NCI-H526 (cell line): ENCODE results near the gene CCNY.

Experiments used
- DNase-seq, 2 experiments: peaks; one replicate each; lab custom pipeline; 2025; lab: John Stamatoyannopoulos, UW

CCNY gene

GRCh38 chr10:35452847-35453246, 116.5 kb downstream of the CCNY start:
- no peak for DNase-seq

- DNase-seq, result no peak
Observed at GRCh38 chr10:35453855-35454532, 117.7 kb downstream of the CCNY start.

- peak; percentile 10 to 11 for DNase-seq
Observed at GRCh38 chr10:35456153-35456720, 119.9 kb downstream of the CCNY start.

- no peak for DNase-seq
Observed at GRCh38 chr10:35456784-35457183, 120.5 kb downstream of the CCNY start.

- DNase-seq, result no peak
Observed at GRCh38 chr10:35458500-35459448, 122.5 kb downstream of the CCNY start.

GRCh38 chr10:35459449-35459847, 123.1 kb downstream of the CCNY start:
- no peak for DNase-seq

- DNase-seq, result no peak
Observed at GRCh38 chr10:35460852-35461460, 124.6 kb downstream of the CCNY start.

- no peak for DNase-seq
Observed at GRCh38 chr10:35462491-35462934, 126.2 kb downstream of the CCNY start.

GRCh38 chr10:35463105-35463867, 127.0 kb downstream of the CCNY start:
- no peak for DNase-seq

GRCh38 chr10:35463878-35464277, 127.6 kb downstream of the CCNY start:
- DNase-seq, result no peak

GRCh38 chr10:35464825-35465456, 128.6 kb downstream of the CCNY start:
- peak in 1 of 2 experiments; percentile 15 for DNase-seq

- no peak for DNase-seq
Observed at GRCh38 chr10:35465673-35466072, 129.4 kb downstream of the CCNY start.

- no peak for DNase-seq
Observed at GRCh38 chr10:35466170-35466569, 129.9 kb downstream of the CCNY start.

GRCh38 chr10:35466661-35467060, 130.4 kb downstream of the CCNY start:
- no peak for DNase-seq

GRCh38 chr10:35467186-35467585, 130.9 kb downstream of the CCNY start:
- no peak for DNase-seq

GRCh38 chr10:35470248-35470924, 134.1 kb downstream of the CCNY start:
- DNase-seq, result no peak

- no peak for DNase-seq
Observed at GRCh38 chr10:35470925-35471315, 134.6 kb downstream of the CCNY start.

- DNase-seq, result no peak
Observed at GRCh38 chr10:35471435-35471834, 135.1 kb downstream of the CCNY start.

GRCh38 chr10:35480142-35480541, 143.8 kb downstream of the CCNY start:
- DNase-seq, result no peak

- DNase-seq, result no peak
Observed at GRCh38 chr10:35481413-35481812, 145.1 kb downstream of the CCNY start.
